Dermis microvascular lymphatic vessel endothelial cell (primary cell): ENCODE measurements around the gene GPRASP2. TPM values are rescaled to one million over a fixed set of nuclear protein-coding genes. Genes with fewer than 3 reads are reported as not detected.
"Not testable (repeated sequence)": the region's sequence is repeated elsewhere in the genome, so short reads cannot be mapped to it uniquely, and the experiment has no call there.

ENCODE experiments used
- DNase-seq, 2 donors: peaks; one replicate each; pipeline versions ENCODE4 v3.0.0 to v3.0.0-alpha.2; 2010; ENCODE audit warnings: low read depth in 2 of 2
- total RNA-seq: library from RNA; depleted of rRNA; stranded (reverse); fragments of >200 nt; gene quantifications from 2 replicates; pipeline ENCODE4 v1.2.1, GENCODE V29; 2014

Gene GPRASP2
- total RNA-seq, result 8.6 and 11.4 TPM in 2 replicates

- DNase-seq, result peak in 1 of 2 donors; percentile 19
Measured at GRCh38 chrX:102712216-102712966, at the start of gene GPRASP2. GPRASP2 (plus strand) TSS chrX:102712448; CDS start chrX:102714870, 2,422 bp downstream.

- not testable (repeated sequence) for DNase-seq
Measured at GRCh38 chrX:102663820-102664219, 48.4 kb upstream of the GPRASP2 start.

- not testable (repeated sequence) for DNase-seq
Measured at GRCh38 chrX:102667034-102667433, 45.2 kb upstream of the GPRASP2 start.

- peak in 1 of 2 donors; percentile 69 for DNase-seq
Measured at GRCh38 chrX:102669526-102669925, 42.7 kb upstream of the GPRASP2 start.

GRCh38 chrX:102672856-102673255, 39.4 kb upstream of the GPRASP2 start:
- no peak for DNase-seq

GRCh38 chrX:102677479-102677878, 34.8 kb upstream of the GPRASP2 start:
- DNase-seq, result not testable (repeated sequence)

GRCh38 chrX:102684772-102685520, 27.3 kb upstream of the GPRASP2 start:
- no peak for DNase-seq

GRCh38 chrX:102694749-102695148, 17.5 kb upstream of the GPRASP2 start:
- DNase-seq, result no peak

GRCh38 chrX:102696306-102696705, 15.9 kb upstream of the GPRASP2 start:
- DNase-seq, result no peak

GRCh38 chrX:102697494-102697893, 14.8 kb upstream of the GPRASP2 start:
- DNase-seq, result peak; percentile 11 to 37

GRCh38 chrX:102708900-102709299, 3.3 kb upstream of the GPRASP2 start:
- DNase-seq, result no peak

GRCh38 chrX:102711872-102712215, 404 bp upstream of the GPRASP2 start:
- DNase-seq, result no peak

- DNase-seq, result peak; percentile 17 to 57
Measured at GRCh38 chrX:102712981-102713625, 855 bp downstream of the GPRASP2 start.

GRCh38 chrX:102714994-102715393, 2.7 kb downstream of the GPRASP2 start:
- DNase-seq, result no peak

- no peak for DNase-seq
Measured at GRCh38 chrX:102715967-102716366, 3.7 kb downstream of the GPRASP2 start.

GRCh38 chrX:102720237-102721168, 8.3 kb downstream of the GPRASP2 start, which contains the start of gene GPRASP3:
GPRASP3 (plus strand) TSS chrX:102720743; CDS start chrX:102748996, 28,253 bp downstream.
- DNase-seq, result peak; percentile 43 to 80

GRCh38 chrX:102721169-102721506, 8.9 kb downstream of the GPRASP2 start:
- not testable (repeated sequence) for DNase-seq

GRCh38 chrX:102723456-102723855, 11.2 kb downstream of the GPRASP2 start:
- no peak for DNase-seq

GRCh38 chrX:102727761-102728160, 15.5 kb downstream of the GPRASP2 start:
- no peak for DNase-seq

GRCh38 chrX:102728646-102729045, 16.4 kb downstream of the GPRASP2 start:
- no peak for DNase-seq

- DNase-seq, result no peak
Measured at GRCh38 chrX:102739657-102740056, 27.4 kb downstream of the GPRASP2 start.
